Right lobe of liver (tissue), 6 donors: ENCODE results near the gene DLL4. TPM values are rescaled to one million over a fixed set of nuclear protein-coding genes. Genes with fewer than 3 reads are reported as not detected.

Experiments
- ATAC-seq, 4 donors: fragments of 200-7000 bp; cut with Tn5 transposase; one replicate each; pipeline ENCODE4 v1.9.1; 2020; ENCODE audit warnings: mild to moderate bottlenecking in 4 of 4, moderate library complexity in 4 of 4
- DNase-seq, 3 donors: peaks; one replicate each; pipeline ENCODE4 v3.0.0-alpha.2; 2020
- H3K27ac ChIP-seq, 3 donors: fragments of 200-600 bp; one replicate each; pipeline ENCODE4 v1.8.0; 2022
- H3K27me3 ChIP-seq, 2 donors: fragments of 200-600 bp; one replicate each; pipeline ENCODE4 v1.8.0; 2022
- H3K36me3 ChIP-seq, 4 donors: fragments of 200-600 bp; sonication (generic) in 1 of 4; one replicate each; pipeline versions ENCODE4 v1.5.1 to v1.8.0; 2017 to 2022; ENCODE audit warnings: control low read depth in 1 of 4
- H3K4me1 ChIP-seq, 4 donors: fragments of 200-600 bp; sonication (generic) in 1 of 4; one replicate each; pipeline versions ENCODE4 v1.5.1 to v1.8.0; 2017 to 2022; ENCODE audit warnings: control low read depth in 1 of 4
- H3K4me3 ChIP-seq, 3 donors: fragments of 200-600 bp; one replicate each; pipeline ENCODE4 v1.8.0; 2022
- H3K9me3 ChIP-seq, 4 donors: fragments of 200-600 bp; sonication (generic) in 1 of 4; one replicate each; pipeline versions ENCODE4 v1.5.1 to v1.8.0; 2017 to 2022; ENCODE audit warnings: control low read depth in 1 of 4
- POLR2A ChIP-seq: fragments of 450-650 bp; IDR thresholded peaks from one replicate; pipeline ENCODE4 v1.6.1; 2017; ENCODE audit warnings: antibody characterized with exemption, mild to moderate bottlenecking
- WGBS: methylation state at CpG from one replicate; pipeline ENCODE4 v1.1.6; 2018; ENCODE audit warnings: low coverage, low lambda C conversion rate; ENCODE audit not compliant: insufficient coverage; ENCODE audit errors: missing lambda C conversion rate; 5-methylcytosine and 5-hydroxymethylcytosine counted together
- intact Hi-C, 2 donors: fragments of 100-400 bp; cut with DNase I; formaldehyde crosslinking; loops; one replicate each; pipeline versions ENCODE4 v1.11.2 to v1.14.1; 2022
- total RNA-seq, 6 experiments: library from RNA; depleted of rRNA in 2 of 6; stranded (reverse); fragments of >200 nt in 2 of 6; fragmentation: NEBNext Ultra II Directional in 3 of 6; extraction: Animal tissue kit (Norgen Biotek cat#: 25700) in 3 of 6; gene quantifications; one replicate each; pipeline versions ENCODE4 v1.1.0 to v1.2.4, GENCODE V29; 2016 to 2023
- TF ChIP-seq, protein P1 (sequence below), 4 donors: fragments of 200-600 bp in 3 of 4; fragments of 450-650 bp in 1 of 4; IDR thresholded peaks; one replicate each; pipeline versions ENCODE4 v1.5.1 to v1.8.0; 2016 to 2022; ENCODE audit warnings: antibody characterized with exemption in 4 of 4, mild to moderate bottlenecking in 2 of 4
- donor health status: DM: no; HTN: yes; CAD: no.
- donor health status: DM: no; HTN: no; CAD: no.
- donor health status: DM: no; HTN: no; CAD: no.
- donor health status: DM: no; HTN: yes; CAD: no.
- donor health status: DM: no; HTN: yes; CAD: no.

Gene DLL4
- total RNA-seq, 6 experiments from 2014 or later, result 2.9 to 8.7 (median 4.2) TPM

DNA sequence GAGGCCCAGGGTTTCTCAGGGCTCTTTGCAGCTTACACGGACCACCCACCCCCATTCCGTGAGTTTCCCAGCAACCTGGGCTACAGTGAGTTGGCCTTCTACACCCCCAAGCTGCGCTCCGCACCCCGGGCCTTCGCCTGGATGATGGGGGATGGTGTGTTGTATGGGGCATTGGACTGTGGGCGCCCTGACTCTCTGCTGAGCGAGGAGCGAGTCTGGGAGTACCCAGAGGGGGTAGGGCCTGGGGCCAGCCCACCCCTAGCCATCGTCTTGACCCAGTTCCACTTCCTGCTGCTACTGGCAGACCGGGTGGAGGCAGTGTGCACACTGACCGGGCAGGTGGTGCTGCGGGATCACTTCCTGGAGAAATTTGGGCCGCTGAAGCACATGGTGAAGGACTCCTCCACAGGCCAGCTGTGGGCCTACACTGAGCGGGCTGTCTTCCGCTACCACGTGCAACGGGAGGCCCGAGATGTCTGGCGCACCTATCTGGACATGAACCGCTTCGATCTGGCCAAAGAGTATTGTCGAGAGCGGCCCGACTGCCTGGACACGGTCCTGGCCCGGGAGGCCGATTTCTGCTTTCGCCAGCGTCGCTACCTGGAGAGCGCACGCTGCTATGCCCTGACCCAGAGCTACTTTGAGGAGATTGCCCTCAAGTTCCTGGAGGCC, 29.5 kb upstream of the DLL4 start:
- Histone ChIP-seq H3K27me3 (no peaks in the 10 kb centered on the region), H3K36me3 (peaks cover 0 to 45% (median 19%) of the 10 kb centered on the region in 4 donors), H3K4me1 (peaks cover 0 to 16% (median 6%) of the 10 kb centered on the region in 4 donors), H3K27ac (no peak overlapping the region), H3K9me3 (no peaks in the 10 kb centered on the region), H3K4me3 (no peak overlapping the region)
- DNase-seq (no peak), ATAC-seq (no peak)
- intact Hi-C loops, result loop anchor here (10.0 kb wide), 3 partner anchors 115 to 285 kb away; no protein-coding TSS in a partner anchor
- WGBS, result 80% methylated on average over 1 of the region's 33 CpGs
- no peak for TF ChIP-seq POLR2A
- TF ChIP-seq, protein P1, sequence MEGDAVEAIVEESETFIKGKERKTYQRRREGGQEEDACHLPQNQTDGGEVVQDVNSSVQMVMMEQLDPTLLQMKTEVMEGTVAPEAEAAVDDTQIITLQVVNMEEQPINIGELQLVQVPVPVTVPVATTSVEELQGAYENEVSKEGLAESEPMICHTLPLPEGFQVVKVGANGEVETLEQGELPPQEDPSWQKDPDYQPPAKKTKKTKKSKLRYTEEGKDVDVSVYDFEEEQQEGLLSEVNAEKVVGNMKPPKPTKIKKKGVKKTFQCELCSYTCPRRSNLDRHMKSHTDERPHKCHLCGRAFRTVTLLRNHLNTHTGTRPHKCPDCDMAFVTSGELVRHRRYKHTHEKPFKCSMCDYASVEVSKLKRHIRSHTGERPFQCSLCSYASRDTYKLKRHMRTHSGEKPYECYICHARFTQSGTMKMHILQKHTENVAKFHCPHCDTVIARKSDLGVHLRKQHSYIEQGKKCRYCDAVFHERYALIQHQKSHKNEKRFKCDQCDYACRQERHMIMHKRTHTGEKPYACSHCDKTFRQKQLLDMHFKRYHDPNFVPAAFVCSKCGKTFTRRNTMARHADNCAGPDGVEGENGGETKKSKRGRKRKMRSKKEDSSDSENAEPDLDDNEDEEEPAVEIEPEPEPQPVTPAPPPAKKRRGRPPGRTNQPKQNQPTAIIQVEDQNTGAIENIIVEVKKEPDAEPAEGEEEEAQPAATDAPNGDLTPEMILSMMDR (IDR thresholded peaks at IDR 0.05), result no peak

DNA sequence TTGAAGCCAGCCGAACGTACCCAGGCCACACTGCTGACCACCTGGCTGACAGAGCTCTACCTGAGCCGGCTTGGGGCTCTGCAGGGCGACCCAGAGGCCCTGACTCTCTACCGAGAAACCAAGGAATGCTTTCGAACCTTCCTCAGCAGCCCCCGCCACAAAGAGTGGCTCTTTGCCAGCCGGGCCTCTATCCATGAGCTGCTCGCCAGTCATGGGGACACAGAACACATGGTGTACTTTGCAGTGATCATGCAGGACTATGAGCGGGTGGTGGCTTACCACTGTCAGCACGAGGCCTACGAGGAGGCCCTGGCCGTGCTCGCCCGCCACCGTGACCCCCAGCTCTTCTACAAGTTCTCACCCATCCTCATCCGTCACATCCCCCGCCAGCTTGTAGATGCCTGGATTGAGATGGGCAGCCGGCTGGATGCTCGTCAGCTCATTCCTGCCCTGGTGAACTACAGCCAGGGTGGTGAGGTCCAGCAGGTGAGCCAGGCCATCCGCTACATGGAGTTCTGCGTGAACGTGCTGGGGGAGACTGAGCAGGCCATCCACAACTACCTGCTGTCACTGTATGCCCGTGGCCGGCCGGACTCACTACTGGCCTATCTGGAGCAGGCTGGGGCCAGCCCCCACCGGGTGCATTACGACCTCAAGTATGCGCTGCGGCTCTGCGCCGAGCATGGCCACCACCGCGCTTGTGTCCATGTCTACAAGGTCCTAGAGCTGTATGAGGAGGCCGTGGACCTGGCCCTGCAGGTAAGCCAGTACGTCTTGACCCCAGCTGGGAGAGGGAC, 28.7 kb upstream of the DLL4 start:
- Histone ChIP-seq H3K4me3 (no peak overlapping the region), H3K27me3 (no peaks in the 10 kb centered on the region), H3K9me3 (no peaks in the 10 kb centered on the region), H3K27ac (no peak overlapping the region), H3K36me3 (peaks cover 0 to 45% (median 19%) of the 10 kb centered on the region in 4 donors), H3K4me1 (peaks cover 0 to 16% (median 3%) of the 10 kb centered on the region in 4 donors)
- ATAC-seq (no peak), DNase-seq (no peak)
- intact Hi-C loops, result loop anchor here (10.0 kb wide), 3 partner anchors 114 to 284 kb away; no protein-coding TSS in a partner anchor
- no peak for TF ChIP-seq POLR2A
- TF ChIP-seq, protein P1 (IDR thresholded peaks at IDR 0.05), result no peak
- WGBS, result 79% methylated on average over 5 of the region's 36 CpGs

DNA sequence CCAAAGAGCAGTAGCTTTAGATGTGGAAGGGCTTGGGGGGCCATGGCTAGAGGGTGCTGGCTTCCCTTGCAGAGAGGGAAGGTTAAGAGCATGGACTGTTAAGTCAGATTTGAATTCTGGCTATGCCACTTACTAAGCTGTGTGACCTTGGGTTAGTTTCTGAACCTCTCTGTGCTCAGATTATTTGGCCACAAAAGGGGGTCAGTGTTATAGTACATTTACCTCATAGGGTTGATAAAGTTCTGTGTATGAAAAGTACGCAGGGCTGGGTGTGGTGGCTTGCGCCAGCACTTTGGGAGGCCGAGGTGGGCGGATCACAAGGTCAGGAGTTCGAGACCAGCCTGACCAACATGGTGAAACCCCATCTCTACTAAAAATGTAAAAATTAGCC, 28.1 kb upstream of the DLL4 start:
- TF ChIP-seq, protein P1 (IDR thresholded peaks at IDR 0.05), result no peak
- DNase-seq, result no peak
- no peaks in the 10 kb centered on the region for H3K9me3 ChIP-seq
- no peak for ATAC-seq
- H3K27me3 ChIP-seq, result no peaks in the 10 kb centered on the region
- no peak overlapping the region for H3K4me3 ChIP-seq
- peaks cover 0 to 17% (median 2%) of the 10 kb centered on the region in 4 donors for H3K4me1 ChIP-seq
- peaks cover 0 to 42% (median 19%) of the 10 kb centered on the region in 4 donors for H3K36me3 ChIP-seq
- intact Hi-C loops, result loop anchor here (10.0 kb wide), 3 partner anchors 114 to 284 kb away; no protein-coding TSS in a partner anchor
- H3K27ac ChIP-seq, result no peak overlapping the region
- WGBS, result 70% methylated on average over 4 of the region's 5 CpGs

DNA sequence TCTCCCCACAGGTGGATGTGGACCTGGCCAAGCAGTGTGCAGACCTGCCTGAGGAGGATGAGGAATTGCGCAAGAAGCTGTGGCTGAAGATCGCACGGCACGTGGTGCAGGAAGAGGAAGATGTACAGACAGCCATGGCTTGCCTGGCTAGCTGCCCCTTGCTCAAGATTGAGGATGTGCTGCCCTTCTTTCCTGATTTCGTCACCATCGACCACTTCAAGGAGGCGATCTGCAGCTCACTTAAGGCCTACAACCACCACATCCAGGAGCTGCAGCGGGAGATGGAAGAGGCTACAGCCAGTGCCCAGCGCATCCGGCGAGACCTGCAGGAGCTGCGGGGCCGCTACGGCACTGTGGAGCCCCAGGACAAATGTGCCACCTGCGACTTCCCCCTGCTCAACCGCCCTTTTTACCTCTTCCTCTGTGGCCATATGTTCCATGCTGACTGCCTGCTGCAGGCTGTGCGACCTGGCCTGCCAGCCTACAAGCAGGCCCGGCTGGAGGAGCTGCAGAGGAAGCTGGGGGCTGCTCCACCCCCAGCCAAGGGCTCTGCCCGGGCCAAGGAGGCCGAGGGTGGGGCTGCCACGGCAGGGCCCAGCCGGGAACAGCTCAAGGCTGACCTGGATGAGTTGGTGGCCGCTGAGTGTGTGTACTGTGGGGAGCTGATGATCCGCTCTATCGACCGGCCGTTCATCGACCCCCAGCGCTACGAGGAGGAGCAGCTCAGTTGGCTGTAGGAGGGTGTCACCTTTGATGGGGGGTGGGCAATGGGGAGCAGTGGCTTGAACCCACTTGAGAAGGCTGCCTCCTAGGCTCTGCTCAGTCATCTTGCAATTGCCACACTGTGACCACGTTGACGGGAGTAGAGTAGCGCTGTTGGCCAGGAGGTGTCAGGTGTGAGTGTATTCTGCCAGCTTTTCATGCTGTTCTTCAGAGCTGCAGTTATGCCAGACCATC, 26.3 kb upstream of the DLL4 start:
- intact Hi-C loops, result loop anchor here (10.0 kb wide), 3 partner anchors 112 to 282 kb away; no protein-coding TSS in a partner anchor
- Histone ChIP-seq H3K36me3 (peaks cover 0 to 34% (median 19%) of the 10 kb centered on the region in 4 donors), H3K27ac (no peak overlapping the region), H3K9me3 (no peaks in the 10 kb centered on the region), H3K4me3 (no peak overlapping the region), H3K4me1 (peaks cover 0 to 35% (median 10%) of the 10 kb centered on the region in 4 donors), H3K27me3 (no peaks in the 10 kb centered on the region)
- DNase-seq (peak in 1 of 3 donors; percentile 78), ATAC-seq (no peak)
- no peak for TF ChIP-seq POLR2A
- TF ChIP-seq, protein P1 (IDR thresholded peaks at IDR 0.05), result no peak
- WGBS, result 59% methylated on average over 7 of the region's 33 CpGs
